ENCODE results near the gene SPRYD3.
"Not testable (repeated sequence)": the region's sequence is repeated elsewhere in the genome, so short reads cannot be mapped to it uniquely, and the experiment has no call there.

SPRYD3 gene

DNA sequence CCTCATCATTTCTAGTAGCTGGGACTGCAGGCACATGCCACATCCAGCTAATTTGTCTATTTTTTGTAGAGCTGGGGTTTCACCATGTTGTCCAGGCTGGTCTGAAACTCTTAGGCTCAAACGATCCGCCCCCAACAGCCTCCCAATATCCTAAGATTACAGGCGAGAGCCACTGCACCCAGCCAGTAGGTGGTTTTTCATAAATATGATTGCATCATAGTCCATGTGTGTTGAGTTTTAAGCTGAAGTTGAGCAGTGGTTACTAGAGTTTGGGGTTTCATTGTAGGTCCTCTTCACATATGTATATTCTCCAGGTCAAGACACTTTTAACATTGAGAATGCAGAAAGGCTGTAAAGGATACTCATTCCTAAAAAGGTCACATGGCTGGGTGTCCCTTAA, 42.4 kb downstream of the SPRYD3 start:
- Histone ChIP-seq H3K27ac (no peak overlapping the region), H3K4me3 (ENCODE audit: low read depth, low read length) (no peak overlapping the region), H3K9me3 (ENCODE audit: severe bottlenecking) (no peaks in the 10 kb centered on the region), H3K36me3 (peaks cover 79% of the 10 kb centered on the region), H3K27me3 (ENCODE audit: insufficient read depth, low read depth, severe bottlenecking) (no peaks in the 10 kb centered on the region)
- no peak for DNase-seq
- TF ChIP-seq, protein P1, sequence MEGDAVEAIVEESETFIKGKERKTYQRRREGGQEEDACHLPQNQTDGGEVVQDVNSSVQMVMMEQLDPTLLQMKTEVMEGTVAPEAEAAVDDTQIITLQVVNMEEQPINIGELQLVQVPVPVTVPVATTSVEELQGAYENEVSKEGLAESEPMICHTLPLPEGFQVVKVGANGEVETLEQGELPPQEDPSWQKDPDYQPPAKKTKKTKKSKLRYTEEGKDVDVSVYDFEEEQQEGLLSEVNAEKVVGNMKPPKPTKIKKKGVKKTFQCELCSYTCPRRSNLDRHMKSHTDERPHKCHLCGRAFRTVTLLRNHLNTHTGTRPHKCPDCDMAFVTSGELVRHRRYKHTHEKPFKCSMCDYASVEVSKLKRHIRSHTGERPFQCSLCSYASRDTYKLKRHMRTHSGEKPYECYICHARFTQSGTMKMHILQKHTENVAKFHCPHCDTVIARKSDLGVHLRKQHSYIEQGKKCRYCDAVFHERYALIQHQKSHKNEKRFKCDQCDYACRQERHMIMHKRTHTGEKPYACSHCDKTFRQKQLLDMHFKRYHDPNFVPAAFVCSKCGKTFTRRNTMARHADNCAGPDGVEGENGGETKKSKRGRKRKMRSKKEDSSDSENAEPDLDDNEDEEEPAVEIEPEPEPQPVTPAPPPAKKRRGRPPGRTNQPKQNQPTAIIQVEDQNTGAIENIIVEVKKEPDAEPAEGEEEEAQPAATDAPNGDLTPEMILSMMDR (IDR thresholded peaks at IDR 0.05; ENCODE audit: low read depth, low read length), result no peak

DNA sequence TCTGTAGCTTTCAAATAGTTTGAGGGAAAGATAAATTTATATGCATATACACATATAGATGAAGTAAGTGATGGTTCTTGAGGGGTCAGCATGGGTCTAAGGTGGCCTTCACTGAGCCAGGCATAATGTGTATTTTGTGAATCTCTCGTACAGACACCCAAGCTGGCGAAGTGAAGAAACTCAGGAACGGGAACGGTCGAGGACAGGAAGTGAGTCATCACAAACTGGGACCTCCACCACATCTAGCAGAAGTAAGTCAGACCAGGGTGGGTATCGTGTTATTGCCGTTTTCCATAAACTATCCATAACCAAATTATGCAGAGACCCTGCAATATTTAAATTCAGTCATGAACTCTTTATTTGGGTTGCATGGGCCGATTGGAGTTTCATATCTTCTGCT, 44.7 kb downstream of the SPRYD3 start:
- TF ChIP-seq, protein P1 (IDR thresholded peaks at IDR 0.05; ENCODE audit: low read depth, low read length), result no peak
- no peak overlapping the region for H3K4me3 ChIP-seq (ENCODE audit: low read depth, low read length)
- H3K9me3 ChIP-seq (ENCODE audit: severe bottlenecking), result no peaks in the 10 kb centered on the region
- H3K36me3 ChIP-seq, result peaks cover 91% of the 10 kb centered on the region
- no peaks in the 10 kb centered on the region for H3K27me3 ChIP-seq (ENCODE audit: insufficient read depth, low read depth, severe bottlenecking)
- DNase-seq, result no peak
- H3K27ac ChIP-seq, result no peak overlapping the region

DNA sequence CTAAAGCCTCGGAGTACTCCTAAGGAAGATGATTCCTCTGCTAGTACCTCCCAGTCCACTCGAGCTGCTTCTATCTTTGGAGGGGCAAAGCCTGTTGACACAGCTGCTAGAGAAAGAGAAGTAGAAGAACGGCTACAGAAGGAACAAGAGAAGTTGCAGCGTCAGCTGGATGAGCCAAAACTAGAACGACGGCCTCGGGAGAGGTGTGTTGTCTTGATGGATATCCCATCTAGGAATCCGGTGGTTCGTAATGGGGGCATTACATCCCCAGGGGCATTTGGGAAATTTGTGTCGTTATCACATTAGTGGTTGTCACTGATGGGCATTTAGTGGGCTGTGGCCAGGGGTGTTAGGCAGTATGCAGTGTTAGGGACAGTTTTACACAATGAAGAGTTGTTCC, 45.4 kb downstream of the SPRYD3 start:
- DNase-seq; H3K4me3 ChIP-seq (ENCODE audit: low read depth, low read length); H3K9me3 ChIP-seq (ENCODE audit: severe bottlenecking); H3K27ac ChIP-seq; H3K27me3 ChIP-seq (ENCODE audit: insufficient read depth, low read depth, severe bottlenecking): not testable (repeated sequence)
- peaks cover 89% of the 10 kb centered on the region for H3K36me3 ChIP-seq

DNA sequence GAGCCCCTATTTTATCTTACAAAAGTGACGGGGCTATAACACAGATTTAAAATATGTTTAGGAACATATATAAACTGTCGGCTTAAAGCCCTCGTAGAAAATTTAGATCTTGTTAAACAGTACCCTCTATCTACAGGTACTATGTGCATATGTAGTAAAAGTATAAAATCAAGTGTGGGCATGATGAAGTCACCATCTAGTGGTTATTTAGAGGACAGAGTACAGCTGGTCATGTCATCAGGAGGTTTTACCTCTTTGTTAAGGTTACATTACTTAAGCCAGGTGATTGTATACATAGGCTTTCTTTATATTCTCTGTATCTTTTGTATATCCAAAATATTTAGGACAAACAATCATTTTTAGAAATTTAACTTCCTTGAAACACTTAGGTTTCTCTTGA, 47.6 kb downstream of the SPRYD3 start:
- Histone ChIP-seq H3K4me3 (ENCODE audit: low read depth, low read length) (no peak overlapping the region), H3K36me3 (peaks cover 88% of the 10 kb centered on the region), H3K27me3 (ENCODE audit: insufficient read depth, low read depth, severe bottlenecking) (no peaks in the 10 kb centered on the region), H3K27ac (no peak overlapping the region), H3K9me3 (ENCODE audit: severe bottlenecking) (no peaks in the 10 kb centered on the region)
- TF ChIP-seq, protein P1 (IDR thresholded peaks at IDR 0.05; ENCODE audit: low read depth, low read length), result no peak
- DNase-seq, result no peak

DNA sequence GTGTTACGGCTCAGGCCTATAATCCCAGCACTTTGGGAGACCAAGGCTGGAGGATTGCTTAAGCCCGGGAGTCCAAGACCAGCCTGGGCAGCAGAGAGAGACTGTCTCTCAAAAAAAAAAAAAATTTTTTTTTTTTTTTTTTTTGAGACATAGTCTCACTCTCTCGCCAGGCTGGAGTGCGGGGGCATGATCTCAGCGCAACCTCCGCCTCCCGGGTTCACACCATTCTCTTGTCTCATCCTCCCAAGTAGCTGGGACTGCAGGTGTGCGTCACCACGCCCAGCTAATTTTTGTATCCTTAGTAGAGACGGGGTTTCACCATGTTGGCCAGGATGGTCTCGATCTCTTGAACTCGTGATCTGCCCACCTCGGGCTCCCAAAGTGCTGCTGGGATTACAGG, 52.2 kb downstream of the SPRYD3 start:
- H3K27ac ChIP-seq; DNase-seq; H3K27me3 ChIP-seq (ENCODE audit: insufficient read depth, low read depth, severe bottlenecking); H3K9me3 ChIP-seq (ENCODE audit: severe bottlenecking); H3K4me3 ChIP-seq (ENCODE audit: low read depth, low read length): not testable (repeated sequence)
- peaks cover 91% of the 10 kb centered on the region for H3K36me3 ChIP-seq

DNA sequence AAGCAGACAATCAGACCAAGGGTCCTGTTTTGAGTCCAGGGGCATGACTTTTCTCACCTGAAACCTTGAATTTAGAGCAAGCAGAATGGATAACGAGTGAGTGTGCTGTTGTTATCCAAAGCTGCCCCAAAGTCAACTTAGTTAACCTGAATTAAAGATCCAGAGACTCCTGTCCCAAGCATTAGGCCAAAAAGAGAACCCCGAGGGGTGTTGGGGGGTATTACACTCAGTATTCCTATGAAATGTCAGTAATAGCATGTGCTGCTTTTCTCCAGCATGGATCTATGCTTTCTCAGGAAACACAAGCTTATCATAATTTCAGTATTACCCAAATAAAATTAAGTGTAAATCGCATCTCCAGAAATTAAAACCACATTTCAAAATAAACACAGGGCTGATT, 53.9 kb downstream of the SPRYD3 start:
- TF ChIP-seq, protein P1 (IDR thresholded peaks at IDR 0.05; ENCODE audit: low read depth, low read length), result no peak
- DNase-seq, result no peak
- H3K27me3 ChIP-seq (ENCODE audit: insufficient read depth, low read depth, severe bottlenecking), result no peaks in the 10 kb centered on the region
- H3K27ac ChIP-seq, result no peak overlapping the region
- no peaks in the 10 kb centered on the region for H3K9me3 ChIP-seq (ENCODE audit: severe bottlenecking)
- peaks cover 92% of the 10 kb centered on the region for H3K36me3 ChIP-seq
- no peak overlapping the region for H3K4me3 ChIP-seq (ENCODE audit: low read depth, low read length)

DNA sequence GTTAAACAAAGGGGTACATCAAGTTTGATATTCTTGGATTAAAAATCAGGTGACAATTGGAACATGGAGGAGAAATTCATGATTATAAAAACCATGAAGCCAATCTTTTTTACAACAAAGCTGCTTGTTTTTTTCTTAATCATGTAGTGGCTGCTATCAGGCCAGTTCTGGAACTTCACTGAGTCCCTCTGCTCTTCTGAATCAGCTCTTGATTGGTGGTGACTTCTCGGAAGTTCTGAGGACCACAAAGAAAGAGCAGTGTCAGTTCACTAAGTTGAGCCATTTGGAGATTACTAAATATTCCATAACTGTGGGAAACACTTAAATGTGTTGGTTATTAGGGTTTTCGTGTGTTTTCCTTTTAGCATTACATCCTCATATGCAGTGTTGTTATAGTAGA, 64.5 kb downstream of the SPRYD3 start:
- DNase-seq, result no peak
- H3K27me3 ChIP-seq (ENCODE audit: insufficient read depth, low read depth, severe bottlenecking), result no peaks in the 10 kb centered on the region
- H3K27ac ChIP-seq, result no peak overlapping the region
- peaks cover 82% of the 10 kb centered on the region for H3K36me3 ChIP-seq
- no peaks in the 10 kb centered on the region for H3K9me3 ChIP-seq (ENCODE audit: severe bottlenecking)
- TF ChIP-seq, protein P1 (IDR thresholded peaks at IDR 0.05; ENCODE audit: low read depth, low read length), result no peak
- no peak overlapping the region for H3K4me3 ChIP-seq (ENCODE audit: low read depth, low read length)
